IMR-90 (cell line): ENCODE results near the gene UBE2V1.

Source experiments
- FOS ChIP-seq: fragments of 150-350 bp; IDR thresholded peaks from 2 replicates; pipeline ENCODE4 v1.6.1; 2016; ENCODE audit warnings: low read depth, low read length
- MXI1 ChIP-seq: IDR thresholded peaks from 2 replicates; pipeline ENCODE4 v1.6.1; 2012; ENCODE audit warnings: low read depth, mild to moderate bottlenecking, low read length, moderate library complexity, borderline replicate concordance
- NFE2L2 ChIP-seq: fragments of 150-350 bp; IDR thresholded peaks from 2 replicates; pipeline ENCODE4 v1.6.1; 2016; ENCODE audit warnings: low read depth, mild to moderate bottlenecking, low read length
- POLR2A ChIP-seq: IDR thresholded peaks from 2 replicates; pipeline ENCODE4 v1.6.1; 2012; ENCODE audit warnings: mild to moderate bottlenecking, low read depth, low read length
- RAD21 ChIP-seq: IDR thresholded peaks from 2 replicates; pipeline ENCODE4 v1.6.1; 2012; ENCODE audit warnings: low read length, improper control_type of control experiment
- RCOR1 ChIP-seq: IDR thresholded peaks from 2 replicates; pipeline ENCODE4 v1.6.1; 2012; ENCODE audit warnings: mild to moderate bottlenecking, low read length, improper control_type of control experiment; ENCODE audit not compliant: insufficient replicate concordance
- RFX5 ChIP-seq: IDR thresholded peaks from 2 replicates; pipeline ENCODE4 v1.8.0; 2012; ENCODE audit warnings: low read depth, mild to moderate bottlenecking, low read length, moderate library complexity
- SMC3 ChIP-seq: fragments of 150-350 bp; IDR thresholded peaks from 2 replicates; pipeline ENCODE4 v1.6.1; 2016; ENCODE audit warnings: low read depth, mild to moderate bottlenecking, antibody characterized with exemption, low read length, moderate library complexity
- TF ChIP-seq, protein P1 (sequence below): conservative IDR thresholded peaks from 2 replicates; pipeline ENCODE4 v1.5.1; 2012; ENCODE audit warnings: mild to moderate bottlenecking, low read depth, low read length, improper control_type of control experiment
- TF ChIP-seq, protein P2 (sequence below): fragments of 150-350 bp; IDR thresholded peaks from 2 replicates; pipeline ENCODE4 v1.6.1; 2016; ENCODE audit warnings: low read depth, mild to moderate bottlenecking, low read length, moderate library complexity, borderline replicate concordance
- TF ChIP-seq, protein P3 (sequence below): fragments of 150-350 bp; IDR thresholded peaks from 2 replicates; pipeline ENCODE4 v1.6.1; 2017; ENCODE audit warnings: mild to moderate bottlenecking, antibody characterized with exemption, low read length, low read depth

DNA sequence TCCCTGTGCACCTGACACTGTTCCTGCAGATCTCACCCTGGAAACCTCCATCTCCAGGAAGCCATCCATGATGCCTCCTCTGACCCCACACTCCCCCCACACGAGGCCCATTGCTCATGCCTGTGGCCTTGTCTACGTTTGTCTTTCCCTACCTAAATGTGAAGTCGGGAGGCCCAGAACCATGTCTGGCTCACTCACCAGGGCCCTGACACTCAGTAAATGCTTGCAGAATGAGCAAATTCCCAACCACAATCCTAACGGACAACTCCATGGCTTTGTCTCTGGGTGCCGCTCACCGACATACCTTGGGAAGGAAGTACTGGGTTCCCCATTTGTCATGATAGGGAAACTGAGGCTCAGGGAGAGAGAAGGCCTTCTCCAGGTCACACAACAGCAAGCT is 33.3 kb upstream of the UBE2V1 start:
- TF ChIP-seq MXI1 (no peak), POLR2A (no peak), NFE2L2 (no peak), RAD21 (no peak), RCOR1 (no peak), FOS (no peak), SMC3 (no peak), RFX5 (no peak)
- TF ChIP-seq, protein P1, sequence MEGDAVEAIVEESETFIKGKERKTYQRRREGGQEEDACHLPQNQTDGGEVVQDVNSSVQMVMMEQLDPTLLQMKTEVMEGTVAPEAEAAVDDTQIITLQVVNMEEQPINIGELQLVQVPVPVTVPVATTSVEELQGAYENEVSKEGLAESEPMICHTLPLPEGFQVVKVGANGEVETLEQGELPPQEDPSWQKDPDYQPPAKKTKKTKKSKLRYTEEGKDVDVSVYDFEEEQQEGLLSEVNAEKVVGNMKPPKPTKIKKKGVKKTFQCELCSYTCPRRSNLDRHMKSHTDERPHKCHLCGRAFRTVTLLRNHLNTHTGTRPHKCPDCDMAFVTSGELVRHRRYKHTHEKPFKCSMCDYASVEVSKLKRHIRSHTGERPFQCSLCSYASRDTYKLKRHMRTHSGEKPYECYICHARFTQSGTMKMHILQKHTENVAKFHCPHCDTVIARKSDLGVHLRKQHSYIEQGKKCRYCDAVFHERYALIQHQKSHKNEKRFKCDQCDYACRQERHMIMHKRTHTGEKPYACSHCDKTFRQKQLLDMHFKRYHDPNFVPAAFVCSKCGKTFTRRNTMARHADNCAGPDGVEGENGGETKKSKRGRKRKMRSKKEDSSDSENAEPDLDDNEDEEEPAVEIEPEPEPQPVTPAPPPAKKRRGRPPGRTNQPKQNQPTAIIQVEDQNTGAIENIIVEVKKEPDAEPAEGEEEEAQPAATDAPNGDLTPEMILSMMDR = no peak
- TF ChIP-seq, protein P2, sequence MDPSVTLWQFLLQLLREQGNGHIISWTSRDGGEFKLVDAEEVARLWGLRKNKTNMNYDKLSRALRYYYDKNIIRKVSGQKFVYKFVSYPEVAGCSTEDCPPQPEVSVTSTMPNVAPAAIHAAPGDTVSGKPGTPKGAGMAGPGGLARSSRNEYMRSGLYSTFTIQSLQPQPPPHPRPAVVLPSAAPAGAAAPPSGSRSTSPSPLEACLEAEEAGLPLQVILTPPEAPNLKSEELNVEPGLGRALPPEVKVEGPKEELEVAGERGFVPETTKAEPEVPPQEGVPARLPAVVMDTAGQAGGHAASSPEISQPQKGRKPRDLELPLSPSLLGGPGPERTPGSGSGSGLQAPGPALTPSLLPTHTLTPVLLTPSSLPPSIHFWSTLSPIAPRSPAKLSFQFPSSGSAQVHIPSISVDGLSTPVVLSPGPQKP = no peak
- TF ChIP-seq, protein P3, sequence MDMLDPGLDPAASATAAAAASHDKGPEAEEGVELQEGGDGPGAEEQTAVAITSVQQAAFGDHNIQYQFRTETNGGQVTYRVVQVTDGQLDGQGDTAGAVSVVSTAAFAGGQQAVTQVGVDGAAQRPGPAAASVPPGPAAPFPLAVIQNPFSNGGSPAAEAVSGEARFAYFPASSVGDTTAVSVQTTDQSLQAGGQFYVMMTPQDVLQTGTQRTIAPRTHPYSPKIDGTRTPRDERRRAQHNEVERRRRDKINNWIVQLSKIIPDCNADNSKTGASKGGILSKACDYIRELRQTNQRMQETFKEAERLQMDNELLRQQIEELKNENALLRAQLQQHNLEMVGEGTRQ = no peak
